GM12872 (cell line): ENCODE results near the gene POLR2C.

ENCODE experiments used
- CTCF ChIP-seq: IDR thresholded peaks from 3 replicates; pipeline ENCODE4 v1.5.1; 2011; ENCODE audit warnings: low read depth, mild to moderate bottlenecking, low read length, moderate library complexity; ENCODE audit not compliant: insufficient read depth

Gene POLR2C

DNA sequence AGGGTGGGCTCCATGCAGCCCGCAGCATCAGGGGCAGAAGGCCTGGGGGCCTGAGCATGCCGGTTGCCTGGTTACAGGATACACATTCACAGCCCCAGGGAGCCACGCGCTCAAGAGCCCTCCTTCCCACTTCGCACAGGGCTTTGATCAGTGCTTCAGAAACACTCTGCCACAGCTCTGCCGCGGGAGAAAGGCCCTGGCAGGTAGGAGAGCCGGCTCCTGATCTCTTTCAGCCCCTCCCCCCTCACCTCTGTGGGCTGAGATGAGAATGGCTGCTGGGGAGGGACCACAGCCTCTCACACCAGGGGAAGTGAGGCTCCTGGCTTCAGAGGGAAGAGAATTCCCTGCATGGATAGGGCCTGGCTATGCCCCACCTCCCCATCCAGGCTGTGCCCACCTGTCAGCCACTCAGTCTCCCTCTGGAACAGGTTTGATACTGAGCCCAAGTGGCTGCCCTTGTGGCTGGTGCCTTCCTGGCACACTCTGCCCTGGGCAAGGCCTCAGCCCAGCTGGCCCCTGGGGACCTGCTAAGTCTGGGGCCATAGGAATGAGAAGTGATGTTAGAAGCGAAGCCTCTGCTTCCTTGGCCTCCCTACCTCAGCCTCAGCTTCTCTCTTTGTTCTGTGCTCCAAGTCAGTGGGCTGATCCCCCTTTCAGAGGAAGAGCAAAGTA is 15.2 kb downstream of the POLR2C start:
- no peak for TF ChIP-seq CTCF

- no peak for TF ChIP-seq CTCF
Measured at GRCh38 chr16:57478396-57479204, 16.1 kb downstream of the POLR2C start.

GRCh38 chr16:57479205-57479975 is 16.9 kb downstream of the POLR2C start:
- TF ChIP-seq CTCF, result no peak

- TF ChIP-seq CTCF, result no peak
Measured at GRCh38 chr16:57479976-57480753, 17.7 kb downstream of the POLR2C start.

DNA sequence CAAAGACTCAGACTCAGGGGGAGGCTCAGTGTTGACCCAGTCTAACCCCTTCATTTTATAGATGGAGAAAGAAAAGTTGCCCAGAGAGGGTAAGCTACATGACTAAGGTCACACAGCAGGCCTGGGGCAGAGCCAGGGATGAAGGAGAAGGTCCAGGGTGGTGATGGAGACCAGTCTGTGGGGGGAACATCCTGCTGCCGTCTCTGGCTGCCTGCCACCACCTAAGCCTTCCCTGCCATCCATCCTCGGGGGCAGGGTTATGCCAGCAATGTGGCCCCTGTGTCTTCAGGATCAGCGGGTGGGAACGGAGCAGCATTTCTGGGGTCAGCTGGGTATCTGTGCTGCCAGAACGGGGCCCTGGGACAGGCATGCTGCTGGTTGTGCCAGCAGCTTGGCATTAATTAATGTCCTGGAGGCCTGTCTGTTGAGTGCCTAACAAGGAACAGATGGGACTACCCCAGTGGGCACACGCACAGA is 18.3 kb downstream of the POLR2C start:
- no peak for TF ChIP-seq CTCF

GRCh38 chr16:57481421-57481820 is 18.9 kb downstream of the POLR2C start:
- TF ChIP-seq CTCF, result no peak
